GM18861 (cell line): ENCODE data around the gene CFAP74.
"Not testable (repeated sequence)": the region's sequence is repeated elsewhere in the genome, so short reads cannot be mapped to it uniquely, and the experiment has no call there.

Experiments
- ATAC-seq: cut with Tn5 transposase; IDR thresholded peaks from one replicate; pipeline ENCODE4 v1.9.1; 2021; ENCODE audit not compliant: unreplicated experiment

The CFAP74 gene

GRCh38 chr1:1883890-1884289, 119.7 kb downstream of the CFAP74 start:
- ATAC-seq, result not testable (repeated sequence)

DNA sequence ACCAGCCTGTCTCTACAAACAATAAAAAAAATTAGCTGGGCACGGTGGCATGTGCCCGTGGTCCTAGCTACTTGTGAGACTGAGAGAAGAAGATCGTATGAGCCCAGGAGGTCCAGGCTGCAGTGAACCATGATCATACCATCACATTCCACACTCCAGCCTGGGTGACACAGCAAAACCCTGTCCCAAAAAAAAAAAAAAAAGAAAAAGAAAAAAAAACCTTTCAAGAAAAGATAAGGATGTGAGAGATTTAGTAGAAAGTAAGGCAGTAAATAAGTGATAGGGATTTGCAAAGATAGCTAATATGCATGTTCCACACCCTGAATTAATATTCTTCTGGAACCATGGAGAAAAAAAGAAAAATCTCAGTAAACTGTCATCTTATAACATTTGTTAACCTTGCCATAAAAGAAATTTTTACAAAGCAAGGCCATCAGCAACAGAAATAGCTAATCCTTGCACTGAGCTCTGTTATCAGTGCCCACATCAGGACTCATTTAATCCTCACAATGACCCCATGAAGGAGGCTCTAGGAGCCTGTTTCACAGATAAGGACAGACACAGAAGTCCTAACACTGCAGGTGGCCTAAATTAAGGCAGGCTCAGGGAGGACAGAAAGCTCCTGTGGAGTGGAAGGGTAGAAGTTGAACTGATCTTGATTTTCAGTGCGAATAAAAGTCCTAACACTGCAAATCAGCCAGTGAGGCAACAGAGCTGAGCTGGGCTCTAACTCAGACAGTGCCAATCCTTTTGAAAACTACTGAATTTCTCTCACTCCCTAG, 120.3 kb downstream of the CFAP74 start:
- ATAC-seq, result no peak

GRCh38 chr1:1881727-1882126, 121.9 kb downstream of the CFAP74 start:
- ATAC-seq, result no peak

- ATAC-seq, result no peak
Measured at GRCh38 chr1:1880617-1881312, 122.8 kb downstream of the CFAP74 start.

GRCh38 chr1:1879942-1880341, 123.6 kb downstream of the CFAP74 start:
- ATAC-seq, result no peak

- no peak for ATAC-seq
Measured at GRCh38 chr1:1877865-1878436, 125.6 kb downstream of the CFAP74 start.

DNA sequence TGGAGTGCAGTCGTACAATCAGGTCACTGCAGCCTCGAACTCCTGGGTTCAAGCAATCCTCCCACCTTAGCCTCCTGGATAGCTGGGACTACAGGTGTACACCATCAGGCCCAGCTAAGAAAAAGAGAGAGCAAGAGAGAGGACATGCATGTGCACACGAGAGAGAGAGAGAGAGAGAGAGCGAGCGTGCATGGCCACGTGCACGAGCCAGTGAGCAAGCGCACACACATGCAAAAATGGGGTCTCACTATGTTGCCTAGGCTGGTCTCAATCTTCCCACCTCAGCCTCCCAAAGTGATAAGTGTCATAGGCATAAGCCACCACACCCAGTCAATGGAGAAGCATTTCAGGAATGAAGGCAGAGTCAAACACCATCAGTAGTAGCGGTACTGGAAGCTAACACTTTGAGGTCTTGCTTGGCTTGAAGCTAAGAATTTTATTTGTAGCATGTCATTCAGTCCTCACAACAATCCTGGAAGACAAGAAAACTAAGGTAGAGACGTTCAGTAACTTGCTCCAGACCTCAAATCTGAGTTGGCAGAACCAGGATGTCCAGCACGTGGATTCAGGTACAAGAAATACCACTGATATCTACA, 127.2 kb downstream of the CFAP74 start:
- ATAC-seq, result no peak

- no peak for ATAC-seq
Measured at GRCh38 chr1:1875932-1876331, 127.7 kb downstream of the CFAP74 start.

- no peak for ATAC-seq
Measured at GRCh38 chr1:1874901-1875300, 128.7 kb downstream of the CFAP74 start.

DNA sequence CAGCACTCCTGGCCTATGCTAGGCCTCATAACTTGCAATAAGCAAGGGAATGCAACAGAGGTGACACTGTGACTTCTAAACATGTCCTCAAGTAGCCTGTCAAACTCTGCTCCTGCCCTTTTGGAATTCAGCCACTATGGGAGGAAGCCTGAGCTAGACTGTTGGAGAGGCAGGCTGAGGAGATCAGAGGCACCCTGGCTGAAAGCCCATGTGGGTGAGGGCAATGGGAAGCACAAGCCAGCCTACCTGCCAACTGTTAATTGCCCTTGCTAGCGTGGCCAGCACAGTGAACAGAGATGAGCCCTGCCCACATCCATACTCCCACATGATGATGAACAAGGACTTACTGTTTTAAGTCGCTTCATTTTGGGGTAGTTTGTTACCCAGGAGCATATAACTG, 130.4 kb downstream of the CFAP74 start:
- ATAC-seq, result no peak

DNA sequence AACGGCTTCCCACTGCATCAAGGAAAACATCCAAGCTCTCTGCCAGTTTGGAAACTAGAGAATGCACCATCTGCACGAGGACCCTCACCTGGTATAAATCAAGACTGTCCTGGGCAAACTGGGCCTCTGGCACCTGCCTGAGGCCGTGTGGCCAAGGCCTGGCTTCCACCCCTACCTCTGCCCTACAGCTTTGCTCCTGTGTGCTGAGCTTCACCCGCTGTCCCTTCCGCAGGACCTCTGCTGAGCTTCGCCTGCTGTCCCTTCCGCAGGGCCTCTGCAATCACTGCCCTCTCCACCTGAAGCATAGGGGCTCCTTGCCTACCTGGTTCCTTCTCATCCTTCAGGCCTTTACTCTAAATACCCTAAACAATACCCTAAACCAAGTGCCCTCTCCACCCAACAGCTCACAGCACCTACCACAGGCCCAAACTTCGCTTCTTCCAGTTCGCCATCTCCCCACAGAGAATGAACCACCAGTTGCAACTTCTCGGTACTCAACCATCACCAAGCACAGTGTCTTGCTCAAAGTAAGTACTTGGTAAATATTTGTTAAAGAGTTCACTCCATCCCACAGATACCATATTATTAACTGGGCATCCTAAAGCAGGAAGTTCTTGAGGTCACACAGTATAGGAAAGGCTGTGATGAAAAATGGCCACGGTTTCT, 131.1 kb downstream of the CFAP74 start:
- ATAC-seq, result no peak
